Activated CD4-positive, alpha-beta T cell treated with anti-CD3 and anti-CD28 coated beads, Interleukin-10, Interleukin-2, amounts not matched to agents 100 ng/mL and 50 ng/mL, durations not matched to agents 16 hours and 8 hours (primary cell): ENCODE results near the gene ABR.
"Not testable (repeated sequence)": the region's sequence is repeated elsewhere in the genome, so short reads cannot be mapped to it uniquely, and the experiment has no call there.

Experiments used
- DNase-seq: peaks from one replicate; pipeline ENCODE4 v3.0.0-alpha.2; 2020

The ABR gene

GRCh38 chr17:1112875-1113274 lies 66.9 kb downstream of the ABR start:
- DNase-seq = no peak

DNA sequence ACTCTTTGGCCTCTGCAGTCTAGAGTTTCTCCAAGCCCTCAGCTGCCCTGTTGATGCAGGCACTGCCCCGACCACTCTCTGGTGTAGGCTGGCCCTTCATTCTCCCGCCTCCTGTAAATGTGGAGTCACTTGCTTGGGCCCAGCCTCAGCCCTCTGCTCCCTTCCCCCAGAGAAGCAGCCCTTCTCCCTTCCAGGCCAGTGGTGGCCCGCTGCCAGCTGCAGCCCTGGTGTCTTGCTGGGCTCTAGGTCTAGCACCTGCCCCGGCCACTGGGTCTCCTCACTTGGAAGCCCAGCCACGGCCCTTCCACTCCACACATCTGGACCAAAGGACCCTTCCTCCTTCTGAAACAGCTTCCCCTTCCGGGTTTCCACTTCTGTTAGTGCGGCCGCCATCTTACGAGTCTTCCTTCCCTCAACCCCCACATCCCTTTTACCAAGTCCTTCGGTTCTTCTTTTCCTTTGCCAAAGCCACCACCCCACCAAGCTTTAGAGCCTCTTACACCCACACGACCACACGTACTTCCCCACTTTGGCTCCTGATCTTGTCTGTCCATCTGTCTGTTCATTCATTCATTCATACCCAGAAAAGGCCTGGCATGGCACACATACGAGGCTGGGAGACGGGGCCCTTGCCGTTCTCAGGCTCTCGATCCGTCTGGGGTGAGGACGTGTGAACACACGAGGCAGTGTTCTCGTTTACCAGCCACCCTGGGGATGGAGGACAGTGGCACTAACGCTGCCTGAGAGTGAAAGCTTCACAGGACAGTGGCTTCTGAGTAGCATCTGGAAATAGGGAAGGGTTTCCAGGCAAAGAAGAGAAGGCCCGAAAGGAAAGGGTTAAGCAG lies 68.0 kb downstream of the ABR start:
- DNase-seq = no peak

DNA sequence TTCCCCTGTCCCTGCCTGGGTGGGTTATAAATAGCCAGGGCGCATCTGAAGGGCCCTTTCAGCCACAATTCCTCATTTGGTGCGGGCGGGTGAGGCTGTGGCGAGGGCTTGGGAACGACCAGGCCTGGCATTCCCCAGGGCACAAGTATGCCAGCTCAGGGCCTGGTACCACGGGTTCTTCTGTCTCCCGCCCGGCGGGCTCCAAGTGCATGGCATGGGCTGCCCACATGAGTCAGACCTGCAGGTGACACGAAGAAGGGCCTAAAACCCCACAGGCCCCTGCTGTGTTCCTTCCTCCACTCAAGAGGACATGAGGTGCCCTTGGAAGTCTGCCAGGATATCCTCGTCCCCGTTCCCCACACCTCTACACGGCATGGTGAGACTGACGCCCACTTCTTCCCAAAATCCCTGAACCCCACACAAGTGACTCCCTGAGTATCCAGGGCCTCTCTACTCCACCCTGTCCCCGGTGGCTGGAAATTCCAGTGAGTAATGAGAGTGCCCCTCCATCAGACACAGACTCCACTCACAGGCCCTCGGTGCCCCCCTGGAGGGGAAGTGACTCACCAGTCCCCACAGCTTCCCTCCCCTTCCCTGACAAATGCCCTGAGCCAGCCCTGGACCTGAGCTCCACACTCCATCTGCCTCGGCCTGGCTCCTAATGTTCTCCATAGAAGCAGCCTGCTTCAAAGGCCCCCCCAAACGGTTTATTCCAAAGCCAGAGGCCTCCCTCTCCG lies 68.8 kb downstream of the ABR start:
- DNase-seq = no peak

DNA sequence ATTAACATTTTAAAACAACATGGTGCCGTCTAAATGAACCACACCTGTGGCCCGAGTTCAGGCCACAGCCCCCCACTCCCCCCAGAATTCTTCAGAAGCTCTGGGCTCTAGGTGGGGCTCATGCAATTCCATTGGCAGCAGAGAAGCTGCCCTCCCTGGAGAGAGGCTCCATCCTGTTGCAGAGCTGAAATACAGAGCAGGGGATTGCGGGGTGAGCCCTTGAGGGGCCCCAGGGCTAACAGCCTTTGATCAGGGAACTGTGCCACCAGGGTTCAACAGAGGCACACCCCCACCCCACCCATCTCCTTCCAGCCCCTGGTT lies 69.3 kb downstream of the ABR start:
- no peak for DNase-seq

DNA sequence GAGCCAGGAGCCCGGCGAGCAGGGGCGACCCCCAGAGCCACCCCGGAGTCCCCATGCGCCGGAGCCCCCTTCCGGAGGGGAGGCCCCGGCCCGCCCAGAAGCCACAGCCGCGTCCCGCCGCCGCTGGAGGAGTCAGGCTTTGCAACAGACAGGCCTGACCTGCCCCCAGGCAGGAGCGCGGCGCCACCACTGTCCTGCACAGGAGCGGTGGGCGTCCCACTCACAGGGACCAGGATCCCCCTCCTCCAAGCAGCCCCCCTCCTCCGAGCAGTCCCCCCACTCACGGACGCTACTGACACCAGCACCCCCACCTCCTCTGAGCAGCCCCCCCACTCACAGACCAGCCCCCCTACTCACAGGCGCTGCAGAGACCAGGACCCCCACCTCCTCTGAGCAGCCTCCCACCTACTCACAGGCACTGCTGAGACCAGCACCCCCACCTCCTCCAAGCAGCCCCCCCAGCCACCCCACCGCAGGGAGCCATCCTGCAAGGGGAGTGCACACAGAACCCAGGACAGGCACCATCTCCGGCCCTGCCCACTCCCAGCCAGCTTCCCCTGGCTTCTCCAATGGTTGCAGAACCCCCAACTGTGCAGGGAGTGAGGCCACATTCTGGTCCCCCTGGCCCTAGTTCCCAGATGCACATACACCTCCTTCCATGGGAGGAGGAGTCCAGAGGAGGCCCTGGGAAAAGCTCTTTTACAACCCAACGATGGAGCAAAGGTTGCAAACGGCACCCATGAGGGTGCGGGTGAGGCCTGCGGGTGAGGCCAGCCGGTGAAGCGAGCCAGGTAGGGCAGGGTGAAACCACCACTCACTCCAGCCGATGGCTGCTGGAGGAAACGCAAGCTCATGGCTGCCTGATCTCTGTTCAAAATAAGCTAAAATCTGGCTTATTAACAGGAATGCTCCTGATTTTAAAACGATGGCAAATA lies 69.9 kb downstream of the ABR start:
- DNase-seq = peak; percentile 64

DNA sequence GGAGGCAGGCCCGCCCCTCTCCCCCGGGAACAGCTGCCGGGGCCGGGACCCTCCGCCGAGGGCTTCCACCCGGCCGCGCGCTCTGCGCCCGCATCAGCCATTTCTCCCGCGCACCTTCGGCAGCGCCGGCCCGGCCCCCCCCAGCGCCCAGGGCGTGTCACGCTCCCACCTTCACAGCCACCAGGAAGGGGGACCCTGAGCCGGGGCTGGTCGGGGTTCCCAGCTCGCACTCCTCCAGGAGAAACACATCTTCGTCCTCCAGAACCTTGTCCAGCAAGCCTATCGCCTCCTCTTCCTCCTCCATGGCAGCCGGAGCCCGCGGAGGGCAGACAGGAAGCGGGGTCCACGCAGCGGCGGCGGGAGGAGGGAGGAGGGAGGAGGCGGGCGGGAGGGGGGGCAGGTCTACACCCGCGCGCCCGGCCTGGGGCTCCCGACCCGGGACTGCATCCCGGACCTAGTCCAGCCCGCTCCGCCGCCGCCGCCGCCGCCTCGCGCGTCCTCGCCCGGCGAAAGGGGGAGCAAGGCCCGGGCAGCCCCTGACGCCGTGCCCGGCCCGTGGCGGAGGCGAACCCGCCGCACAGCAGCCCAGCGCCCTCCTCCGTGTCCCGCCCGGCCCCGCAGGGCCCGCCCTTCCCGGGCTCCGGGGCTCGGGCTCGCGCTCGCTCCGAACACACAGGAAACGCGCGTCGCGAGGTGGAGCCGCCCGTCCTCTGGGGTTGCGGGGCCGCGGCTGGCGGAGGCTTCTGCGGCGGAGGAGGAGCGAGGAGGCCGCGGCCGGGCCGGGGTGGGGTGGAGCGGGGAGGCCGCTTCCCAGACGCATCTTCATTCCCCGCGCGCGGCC lies 70.8 kb downstream of the ABR start:
- DNase-seq = peak; percentile 72

- DNase-seq = no peak
Observed at GRCh38 chr17:1108478-1108764, 71.4 kb downstream of the ABR start.

- no peak for DNase-seq
Observed at GRCh38 chr17:1107777-1108477, 71.9 kb downstream of the ABR start.

DNA sequence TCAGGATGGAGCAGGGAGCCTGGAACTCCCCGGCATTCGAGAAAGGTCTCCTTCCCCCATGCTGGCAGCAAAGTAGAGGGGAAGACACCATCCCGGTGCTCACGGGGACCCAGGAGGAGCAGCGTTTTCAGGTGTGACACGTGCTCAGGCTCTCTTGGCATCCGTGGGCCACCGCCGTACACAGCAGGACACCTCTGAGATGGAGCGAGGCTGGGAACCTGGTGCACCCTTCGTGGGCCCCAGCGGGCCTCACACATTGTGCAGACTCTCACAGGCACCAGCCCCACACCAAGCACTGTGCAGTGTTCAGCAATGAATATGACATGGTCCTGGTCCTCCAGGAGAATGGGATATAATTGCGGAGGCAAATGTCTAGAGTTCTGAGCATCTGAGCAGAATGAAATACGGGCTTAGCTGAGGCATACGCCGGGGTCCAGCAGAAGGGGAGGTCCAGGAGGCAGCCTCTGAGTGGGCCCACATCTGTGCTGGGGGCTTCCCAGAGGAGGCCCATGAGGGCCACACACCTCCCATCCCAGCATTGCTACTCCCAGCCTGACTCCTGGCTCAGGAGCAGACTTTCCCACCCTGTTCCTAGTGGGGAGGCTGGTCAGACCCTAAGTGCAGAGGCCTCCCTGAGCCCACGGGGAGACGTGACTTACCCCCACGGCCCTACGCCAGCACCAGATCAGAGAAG lies 72.6 kb downstream of the ABR start:
- DNase-seq = no peak

- DNase-seq = no peak
Observed at GRCh38 chr17:1104222-1104621, 75.6 kb downstream of the ABR start.

DNA sequence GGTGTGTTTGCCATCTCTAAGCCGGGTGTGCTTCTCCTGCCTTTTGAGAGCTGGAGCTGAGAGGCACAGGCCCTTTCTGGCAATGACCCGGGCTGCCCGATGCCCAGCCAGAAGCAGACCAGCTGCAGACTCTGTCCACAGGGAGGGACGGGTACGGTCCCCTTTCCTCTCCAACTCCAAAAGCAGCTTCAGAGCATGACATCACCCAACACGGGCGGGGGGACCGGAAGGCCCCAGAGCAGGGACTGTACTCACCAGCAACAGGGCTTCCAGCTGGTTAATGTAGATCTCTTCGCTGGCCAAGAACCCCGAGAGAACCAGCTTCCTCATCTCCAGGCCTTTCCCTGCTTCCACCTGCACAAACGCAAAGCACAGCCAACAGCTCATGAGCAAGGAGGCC lies 79.4 kb downstream of the ABR start:
- DNase-seq = no peak

DNA sequence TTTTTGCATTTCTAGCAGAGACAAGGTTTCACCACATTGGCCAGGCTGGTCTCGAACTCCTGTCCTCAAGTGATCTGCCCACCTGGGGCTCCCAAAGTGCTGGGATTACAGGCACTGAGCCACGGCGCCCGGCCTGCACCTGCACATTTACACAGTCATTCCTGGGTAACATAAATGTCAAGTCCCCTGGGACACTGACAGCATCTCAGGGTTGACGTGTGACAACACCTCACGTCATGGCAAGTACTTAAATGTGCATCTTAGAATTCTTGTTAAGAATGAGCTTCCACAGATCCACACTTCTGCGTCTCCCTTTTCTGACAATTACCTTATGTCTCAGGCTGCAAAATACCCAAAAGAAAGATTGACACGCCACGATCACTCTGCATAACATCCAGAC lies 80.5 kb downstream of the ABR start:
- DNase-seq = no peak

- not testable (repeated sequence) for DNase-seq
Observed at GRCh38 chr17:1097972-1098744, 81.6 kb downstream of the ABR start.

GRCh38 chr17:1096215-1096614 lies 83.6 kb downstream of the ABR start:
- DNase-seq = no peak

DNA sequence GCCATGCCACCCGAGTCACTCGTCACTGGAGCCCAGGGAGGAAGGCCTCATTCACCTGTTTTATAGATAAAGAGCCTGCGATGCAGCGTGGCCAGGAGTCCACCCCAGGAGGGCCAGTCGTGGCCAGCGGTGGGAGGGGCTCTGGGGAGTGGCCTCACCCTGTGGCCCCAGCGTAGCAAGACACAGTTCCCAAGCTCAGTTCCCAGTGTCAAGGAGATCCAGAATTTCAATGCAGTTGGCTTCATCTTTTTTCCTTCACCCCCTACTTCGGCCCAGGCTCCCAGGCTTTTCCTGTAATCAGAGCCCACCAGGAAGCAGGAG lies 84.0 kb downstream of the ABR start:
- DNase-seq = no peak

GRCh38 chr17:1095090-1095852 lies 84.5 kb downstream of the ABR start:
- DNase-seq = no peak

GRCh38 chr17:1094591-1094990 lies 85.2 kb downstream of the ABR start:
- no peak for DNase-seq

DNA sequence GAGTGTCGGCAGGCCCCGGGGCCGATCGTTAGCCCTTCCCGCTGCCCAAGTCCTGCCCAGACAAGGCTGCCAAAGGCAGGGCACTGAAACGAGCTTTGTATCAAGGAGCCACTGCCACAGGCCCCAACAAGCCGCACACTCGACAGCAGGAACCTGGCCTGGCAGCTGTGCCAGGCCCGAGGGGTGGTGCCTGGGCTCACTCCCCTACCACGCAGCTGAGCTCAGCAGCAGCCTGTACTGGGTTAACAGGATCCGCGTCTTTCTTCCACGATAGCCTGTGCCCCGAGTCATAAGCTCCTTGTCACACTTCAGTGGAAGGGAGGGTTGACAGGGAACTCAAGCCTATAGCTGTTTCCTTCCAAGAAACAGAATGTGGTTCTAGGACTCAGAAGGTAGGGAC lies 87.9 kb downstream of the ABR start:
- DNase-seq = no peak

DNA sequence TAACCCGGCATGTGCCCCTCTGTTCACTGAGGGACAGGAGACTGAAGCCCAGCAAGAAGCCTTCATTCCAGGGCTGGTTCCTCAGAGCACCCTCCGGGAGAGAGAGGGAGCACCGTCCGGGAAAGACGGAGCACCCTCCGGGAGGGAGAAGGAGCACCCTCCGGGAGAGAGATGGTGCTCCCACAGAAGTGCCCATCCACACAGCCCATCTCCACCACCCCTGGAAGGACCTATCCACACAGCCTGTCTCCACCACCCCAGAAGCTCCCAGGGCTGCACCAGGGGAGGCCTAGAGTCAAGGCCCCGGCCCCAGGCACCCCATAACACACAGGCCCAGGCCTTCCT lies 88.6 kb downstream of the ABR start:
- no peak for DNase-seq
